Activated T-cell treated with anti-CD3 and anti-CD28 coated beads for 1 hour (primary cell): ENCODE measurements around the gene SPINK4.
A peak's percentile ranks its signal among the peaks of the same experiment; 100 is the strongest.

Experiments used
- DNase-seq: peaks from one replicate; pipeline ENCODE4 v3.0.0-alpha.2; 2020; ENCODE audit warnings: low read depth

Gene SPINK4

DNA sequence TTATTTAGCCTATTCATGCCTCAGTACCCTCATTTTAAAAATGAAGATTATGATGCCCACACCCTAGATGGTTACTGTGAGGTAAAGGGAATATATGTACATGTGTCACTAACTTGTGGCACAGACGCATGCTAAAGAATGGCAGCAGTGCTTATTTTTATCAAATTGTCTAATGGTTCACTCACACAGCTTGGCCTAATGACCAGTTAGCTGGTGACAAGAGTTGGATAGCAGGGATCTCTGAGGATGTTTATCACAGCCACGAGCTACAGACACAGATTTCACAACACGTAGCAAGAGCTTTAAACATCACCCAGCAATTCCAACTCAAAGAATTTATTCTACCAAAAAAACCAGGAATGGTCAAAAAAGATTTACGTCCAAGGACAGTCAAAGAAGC is 17.3 kb downstream of the SPINK4 start:
- DNase-seq: no peak

DNA sequence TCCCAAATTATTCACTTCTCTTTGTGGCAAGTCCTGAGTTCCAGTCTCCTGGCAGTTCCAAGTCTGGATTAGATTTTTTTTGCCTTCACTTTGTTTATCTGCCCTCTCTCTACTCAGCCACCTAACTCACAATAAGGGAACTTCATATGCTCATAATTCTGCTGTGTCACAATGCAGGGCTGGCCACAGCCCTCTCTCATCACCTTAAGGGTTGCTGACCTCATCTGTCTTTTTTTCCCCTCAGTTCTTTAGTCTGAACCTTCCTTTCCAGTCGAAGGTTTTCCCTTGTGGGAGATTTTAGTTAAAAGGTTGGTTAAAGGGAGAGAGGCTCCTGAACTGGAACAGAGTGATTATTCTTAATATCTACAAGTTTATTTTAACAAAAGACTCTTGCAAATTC is 20.4 kb downstream of the SPINK4 start:
- DNase-seq: no peak

DNA sequence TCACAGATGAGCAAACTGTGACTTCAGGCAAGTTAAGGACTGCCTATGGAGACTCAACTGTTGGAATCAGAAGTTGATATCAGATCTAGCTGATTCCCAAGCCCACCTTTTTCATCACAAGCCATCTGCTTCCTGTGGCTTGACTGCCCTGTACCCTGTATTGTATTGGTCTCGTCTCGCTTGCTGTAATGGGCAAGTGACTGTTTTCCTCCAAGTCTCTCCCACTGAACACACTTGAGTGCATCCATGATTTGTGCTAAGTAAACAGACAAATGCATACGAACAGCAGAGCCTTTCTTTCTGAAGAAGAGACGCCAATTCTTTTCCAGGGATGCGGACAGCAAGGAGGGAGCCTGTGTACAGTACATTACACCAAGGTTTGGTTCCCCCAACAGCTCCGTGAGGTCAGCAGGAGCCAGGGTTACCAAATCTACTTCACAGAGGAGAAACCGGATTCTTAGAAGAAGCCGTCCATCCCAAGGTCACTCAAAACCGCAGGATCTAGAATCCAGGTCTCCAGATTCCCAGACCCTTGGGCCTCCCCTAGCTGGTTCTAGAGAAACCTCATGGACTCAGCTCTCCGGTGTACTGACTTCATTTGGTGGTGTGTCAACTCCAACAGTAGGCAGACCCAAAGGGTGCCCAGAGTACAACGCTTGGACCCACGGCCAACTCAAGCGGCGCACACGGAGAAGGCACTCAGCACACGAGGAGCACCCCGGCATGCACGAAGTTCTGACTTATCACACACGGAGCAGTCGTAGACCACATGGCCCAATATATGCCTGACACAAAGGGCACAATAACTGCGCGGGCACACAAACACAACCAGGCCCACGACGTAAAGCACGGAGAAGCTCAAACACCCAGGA is 23.4 kb downstream of the SPINK4 start:
- DNase-seq: no peak

DNA sequence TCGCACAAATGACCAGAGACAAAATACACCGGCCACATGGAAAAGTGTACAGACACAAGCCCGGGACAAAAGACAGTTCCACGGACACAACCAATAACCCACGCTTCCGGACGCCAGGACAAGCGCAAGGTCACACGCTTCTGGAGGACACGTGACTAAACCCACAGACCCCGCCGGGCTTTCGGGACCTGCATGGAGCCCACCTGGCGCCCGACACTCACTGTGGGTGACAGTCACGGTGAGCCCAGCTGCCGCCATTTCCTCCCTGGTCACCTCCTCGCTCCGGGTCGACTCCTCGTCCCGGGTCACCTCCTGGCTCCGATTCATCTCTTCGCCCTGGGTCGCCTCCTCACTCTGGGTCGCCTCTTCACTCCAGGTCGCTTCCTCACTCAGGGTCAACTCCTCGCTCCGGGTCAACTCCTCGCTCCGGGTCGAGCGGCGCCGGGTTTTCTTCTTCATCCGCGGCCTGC is 24.1 kb downstream of the SPINK4 start:
- DNase-seq: peak; percentile 18

DNA sequence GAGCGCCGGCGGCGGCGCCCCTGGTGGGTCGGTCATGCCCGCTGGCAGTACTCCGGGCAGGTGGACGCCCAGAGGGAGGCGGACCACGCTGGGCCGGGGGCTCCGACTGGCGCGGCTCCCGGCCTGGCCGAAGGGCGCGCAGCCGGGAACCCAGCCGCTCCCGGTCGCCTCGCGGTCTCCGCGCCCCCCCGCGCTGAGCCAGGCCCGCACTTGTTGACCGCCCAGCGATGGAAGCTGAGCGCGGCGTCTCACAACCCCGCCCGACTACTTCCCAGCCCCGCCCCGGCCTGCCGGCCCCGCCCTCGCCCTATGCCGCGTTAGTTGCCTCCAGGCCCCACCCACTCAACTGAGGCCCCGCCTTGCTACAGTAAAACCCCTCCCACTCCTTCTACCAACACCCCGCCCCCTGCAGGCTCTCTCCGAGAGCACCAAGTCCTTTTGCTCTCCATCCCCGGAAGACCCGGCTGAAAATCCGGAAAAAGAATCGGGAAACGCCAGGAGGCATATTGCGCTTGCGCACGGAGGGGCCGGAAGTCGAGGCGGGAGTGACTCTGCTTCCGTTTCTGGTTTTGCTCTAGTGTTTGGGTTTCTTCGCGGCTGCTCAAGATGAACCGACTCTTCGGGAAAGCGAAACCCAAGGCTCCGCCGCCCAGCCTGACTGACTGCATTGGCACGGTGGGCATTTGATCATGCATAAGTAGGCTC is 24.7 kb downstream of the SPINK4 start, which contains the start of the genes BAG1 and CHMP5:
TSS of gene BAG1 (minus strand) at position 236 of the 705 bp plus-strand sequence.
TSS of gene CHMP5 (plus strand) at position 577 of the 705 bp plus-strand sequence. CDS start at position 607, 30 bp downstream.
- DNase-seq: peak; percentile 100

DNA sequence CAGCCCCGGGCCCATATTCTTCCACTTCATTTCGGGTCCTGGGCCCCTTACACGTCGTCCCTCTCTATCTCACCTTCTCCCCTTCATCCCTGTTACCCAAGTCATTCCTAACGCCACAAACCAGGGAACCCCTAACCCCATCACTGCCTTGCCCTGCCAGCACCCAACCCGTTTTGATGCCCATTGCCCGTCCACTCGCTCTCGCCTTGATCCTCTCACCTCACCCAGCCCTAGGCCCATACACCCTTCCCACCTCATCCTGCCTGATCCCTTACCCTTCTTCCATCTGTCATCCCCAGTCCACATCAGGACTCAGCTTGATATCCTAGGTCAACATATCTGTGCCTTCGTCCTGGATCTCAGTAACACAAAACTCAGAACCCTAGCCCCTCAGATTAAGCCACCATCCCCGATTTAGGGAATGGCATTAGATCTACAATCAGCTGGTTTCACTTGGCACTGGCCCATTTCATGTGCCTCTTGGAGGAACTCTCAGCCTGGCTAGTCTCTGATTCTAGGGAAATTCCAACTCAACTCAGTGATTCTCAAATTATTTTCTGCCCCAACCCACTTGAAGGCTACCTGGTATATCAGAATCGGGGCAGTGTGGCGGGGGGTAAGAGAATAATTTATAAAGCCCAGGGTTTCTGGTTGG is 25.4 kb downstream of the SPINK4 start:
- DNase-seq: no peak

DNA sequence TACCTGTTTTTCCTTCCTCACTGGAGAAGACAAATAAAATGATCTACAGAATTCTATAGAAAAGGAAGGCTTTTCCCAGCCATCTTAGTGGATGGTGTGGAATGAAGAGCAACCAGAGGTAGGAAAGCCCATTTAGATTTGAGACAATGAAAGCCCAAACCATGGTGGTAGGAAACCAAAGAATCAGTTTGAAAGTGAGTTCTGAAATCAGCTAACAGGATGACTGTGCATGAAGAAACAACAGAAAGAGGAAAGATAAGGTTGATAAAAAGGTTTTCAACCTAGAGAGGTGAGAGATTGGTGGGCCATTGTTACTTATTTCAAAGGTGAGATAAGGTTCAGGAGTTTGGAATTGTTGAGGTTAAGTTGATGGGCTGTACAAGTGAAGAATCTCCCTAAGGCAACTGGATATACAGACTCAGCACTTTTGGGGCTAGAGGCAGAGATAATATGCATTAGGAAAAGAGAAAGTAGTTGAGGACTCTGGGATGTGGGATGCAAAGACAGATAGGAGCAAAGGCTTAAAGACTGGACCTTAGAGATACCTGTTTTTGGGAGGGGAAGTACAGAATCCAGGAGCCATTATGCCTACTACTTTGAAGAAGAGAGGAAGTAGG is 27.3 kb downstream of the SPINK4 start:
- no peak for DNase-seq

DNA sequence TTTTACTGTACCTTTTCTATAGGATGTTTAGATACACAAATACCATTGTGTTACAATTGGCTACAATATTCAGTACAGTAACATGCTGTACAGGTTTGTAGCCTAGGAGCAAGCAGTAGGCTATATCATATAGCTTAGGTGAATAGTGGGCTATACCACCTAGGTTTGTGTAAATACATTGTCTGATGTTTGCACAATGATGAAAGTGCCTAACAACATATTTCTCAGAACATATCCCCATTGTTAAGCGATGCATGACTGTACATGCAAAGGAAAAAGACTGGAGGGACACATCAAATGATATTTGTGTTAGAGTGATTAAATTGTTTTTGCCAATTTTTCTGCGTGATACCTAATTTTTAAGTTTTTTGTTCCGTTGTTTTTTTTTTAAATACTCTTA is 30.2 kb downstream of the SPINK4 start:
- DNase-seq: no peak

DNA sequence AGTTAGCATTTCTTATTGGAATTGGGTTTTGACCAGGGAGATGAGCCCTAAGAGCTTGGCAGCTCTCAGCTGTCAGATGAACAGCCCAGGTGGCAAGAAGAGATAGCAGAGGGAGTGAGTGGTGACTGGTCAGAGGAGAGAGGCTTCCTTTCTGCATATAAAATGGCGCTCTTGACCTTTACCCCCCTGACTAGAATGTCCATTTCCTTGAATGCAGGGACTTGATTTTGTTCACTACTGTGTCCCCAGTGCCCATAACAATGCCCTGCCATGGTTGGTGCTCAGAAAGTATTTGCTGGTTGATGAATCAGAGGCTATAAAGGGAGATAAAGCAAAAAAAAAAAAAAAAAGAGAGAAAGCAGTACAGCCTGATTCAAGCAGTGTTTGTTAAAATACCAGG is 32.1 kb downstream of the SPINK4 start:
- no peak for DNase-seq

DNA sequence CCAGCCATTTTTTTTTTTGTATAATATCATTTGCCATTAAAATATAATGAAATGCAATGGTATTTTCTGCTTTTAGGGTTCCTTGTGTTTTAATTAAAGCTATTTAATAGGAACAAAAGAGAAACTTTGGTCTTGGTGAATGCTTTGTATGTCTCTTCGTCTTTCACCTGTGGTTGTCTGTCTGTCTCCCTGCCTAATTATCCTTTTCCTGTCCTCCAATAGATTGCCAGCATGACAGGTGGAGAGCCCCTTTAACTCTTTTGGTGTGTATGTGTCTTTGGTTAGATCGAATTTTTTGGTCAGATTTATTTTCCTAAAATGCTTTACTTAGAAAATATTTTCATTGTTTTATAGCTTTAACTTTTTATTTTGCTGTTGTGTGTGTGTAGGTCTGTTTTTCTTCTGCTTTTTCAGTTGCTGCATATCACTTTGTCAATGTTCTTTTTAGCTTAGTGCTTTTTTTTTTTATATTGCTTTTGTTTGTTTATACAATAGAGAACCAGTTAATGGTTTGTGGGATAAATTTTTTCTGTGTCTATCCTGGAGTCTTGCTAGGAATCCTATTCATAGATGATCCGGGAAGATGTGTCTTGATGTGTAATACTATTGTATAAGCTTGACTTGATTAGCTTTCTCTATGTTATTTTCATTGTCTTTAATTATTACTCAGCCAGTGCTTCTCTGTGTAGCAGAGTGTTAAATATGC is 33.5 kb downstream of the SPINK4 start:
- no peak for DNase-seq

DNA sequence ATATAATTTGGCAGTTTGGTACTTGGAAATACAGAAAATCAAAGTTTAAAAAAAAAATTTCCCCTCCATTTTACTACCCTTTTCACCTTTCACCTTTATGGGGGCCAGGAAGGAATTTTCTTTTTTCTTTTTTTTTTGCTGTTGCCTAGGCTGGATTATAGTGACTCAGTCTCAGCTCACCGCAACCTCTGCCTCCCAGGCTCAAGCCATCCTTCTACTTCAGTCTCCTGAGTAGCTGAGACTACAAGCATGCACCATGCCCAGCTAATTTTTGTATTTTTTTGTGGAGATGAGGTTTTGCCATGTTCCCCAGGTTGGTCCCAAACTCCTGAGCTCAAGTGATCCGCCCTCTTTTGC is 34.0 kb downstream of the SPINK4 start:
- no peak for DNase-seq

DNA sequence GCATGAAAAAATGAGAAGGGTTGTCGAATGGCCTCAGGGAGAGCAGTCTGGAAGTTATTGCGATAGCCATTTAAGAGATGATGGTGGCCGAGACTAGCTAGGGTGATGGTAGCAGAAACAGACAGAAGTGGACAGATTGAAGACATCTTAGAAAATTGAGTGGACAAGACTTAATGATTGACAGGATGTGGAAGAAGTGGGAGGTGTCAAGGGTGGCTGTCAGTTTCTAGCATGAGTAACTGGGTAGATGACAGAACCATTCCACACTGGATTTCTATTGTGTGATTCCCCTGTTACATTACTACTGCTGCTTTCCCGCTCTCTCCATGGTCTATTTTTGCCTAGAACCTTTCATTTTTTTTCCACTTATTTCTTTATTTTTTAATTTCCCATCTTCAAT is 37.5 kb downstream of the SPINK4 start:
- DNase-seq: no peak

DNA sequence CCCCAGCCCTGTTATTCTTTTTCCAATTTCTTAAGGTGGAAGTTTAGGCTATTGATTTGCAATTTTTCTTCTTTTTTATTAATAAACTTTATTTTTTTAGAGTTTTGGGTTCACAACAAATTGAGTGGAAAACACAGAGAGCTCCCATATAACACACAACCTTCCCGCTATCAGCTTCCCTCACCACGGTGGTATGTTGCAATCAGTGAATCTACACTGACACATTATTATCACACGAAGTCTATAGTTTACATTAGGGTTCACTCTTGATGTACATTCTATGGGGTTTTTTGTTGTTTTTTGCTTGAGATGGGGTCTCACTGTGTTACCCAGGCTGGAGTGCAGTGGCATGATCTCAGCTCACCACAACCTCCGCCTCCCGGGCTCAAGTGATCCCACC is 45.5 kb downstream of the SPINK4 start:
- no peak for DNase-seq

DNA sequence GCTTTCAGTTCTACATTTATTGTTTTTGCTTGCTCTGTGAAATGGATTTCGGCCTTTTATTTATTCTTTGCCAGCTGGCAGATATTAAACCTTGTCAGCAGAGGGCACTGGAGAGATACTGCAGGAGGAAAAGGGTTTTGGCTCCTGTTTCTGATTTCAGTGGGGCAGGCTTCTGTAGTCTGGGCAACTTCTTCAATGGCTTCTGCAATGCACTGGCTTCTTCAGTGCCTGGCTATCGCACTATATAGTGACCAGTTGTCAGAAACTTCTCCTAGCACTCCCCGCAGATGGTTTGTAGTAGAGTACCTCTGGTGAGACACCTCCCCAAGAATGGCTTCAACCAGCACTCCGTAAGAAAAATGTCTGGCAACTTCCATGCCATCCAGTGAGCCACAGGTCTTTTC is 47.1 kb downstream of the SPINK4 start:
- DNase-seq: peak; percentile 19

DNA sequence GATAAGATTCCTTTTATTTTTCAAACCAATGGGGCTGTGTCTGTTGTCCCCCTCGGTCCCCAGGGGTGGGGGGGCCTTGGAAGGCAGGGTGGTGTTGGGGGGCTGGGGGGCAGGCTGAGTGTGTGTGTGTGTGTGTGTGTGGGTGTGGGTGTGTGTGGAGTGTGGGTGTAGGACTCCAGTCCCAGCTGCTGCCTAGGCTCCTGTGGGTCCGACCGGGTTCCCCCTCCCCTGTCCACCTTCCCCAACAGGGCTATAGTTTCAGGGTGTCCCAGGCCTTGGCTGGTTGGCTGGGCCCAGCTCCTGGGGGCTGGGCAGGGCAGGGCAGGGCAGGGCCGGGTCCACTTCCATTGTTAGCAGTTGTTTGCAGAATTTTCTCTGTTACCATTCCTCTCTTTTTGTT is 48.3 kb downstream of the SPINK4 start:
- no peak for DNase-seq

DNA sequence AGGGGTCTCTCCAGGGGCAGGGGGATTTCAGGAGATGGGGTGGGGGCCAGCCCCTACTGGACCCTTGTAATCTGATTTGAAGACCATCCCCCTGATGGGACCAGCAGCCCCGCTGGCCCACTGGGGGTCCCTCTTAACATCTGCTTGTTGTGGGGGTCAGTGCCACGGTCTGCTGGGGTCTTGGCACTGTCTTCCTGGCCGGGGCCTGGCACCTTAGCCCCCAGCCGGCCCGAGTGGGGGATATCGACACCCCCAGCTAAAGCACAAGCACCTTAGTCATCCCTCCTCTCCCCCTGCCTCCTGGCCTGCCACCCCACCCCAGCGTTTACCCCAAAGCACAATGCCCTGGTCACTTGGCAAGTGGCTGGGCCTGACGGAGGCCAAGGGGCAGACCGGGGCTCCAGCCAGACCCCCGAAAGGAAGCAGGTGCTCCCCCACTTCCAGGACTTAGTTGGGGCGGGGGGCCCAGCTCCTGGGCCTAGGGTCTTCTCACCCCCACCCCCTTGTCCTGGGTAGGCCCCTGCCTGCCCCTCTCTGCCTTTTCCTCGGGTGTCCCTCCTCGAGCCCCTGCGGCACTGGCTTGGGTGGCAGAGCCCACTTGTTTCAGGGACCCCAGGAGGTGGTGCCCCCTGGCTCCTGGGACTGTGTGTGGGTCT is 49.0 kb downstream of the SPINK4 start:
- no peak for DNase-seq

DNA sequence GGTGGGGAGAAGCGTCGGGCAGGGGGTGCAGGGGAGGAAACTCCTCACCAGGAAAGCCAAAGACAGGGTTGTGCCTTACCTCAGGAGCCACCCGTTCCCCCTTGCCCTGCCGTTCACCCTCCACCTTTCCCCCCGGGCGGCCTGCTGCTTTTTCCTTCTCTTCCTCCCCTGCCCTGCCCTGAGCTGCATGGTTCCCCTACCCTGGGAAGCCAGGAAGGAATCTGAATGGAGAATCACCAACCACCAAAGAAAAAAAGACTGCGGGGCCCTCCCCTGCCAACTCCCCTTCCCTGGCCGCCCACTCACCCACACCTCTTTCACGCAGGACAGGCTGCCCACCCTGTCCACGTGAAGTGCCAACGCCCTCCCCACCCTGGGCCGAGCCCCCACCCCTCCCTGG is 49.5 kb downstream of the SPINK4 start:
- no peak for DNase-seq

DNA sequence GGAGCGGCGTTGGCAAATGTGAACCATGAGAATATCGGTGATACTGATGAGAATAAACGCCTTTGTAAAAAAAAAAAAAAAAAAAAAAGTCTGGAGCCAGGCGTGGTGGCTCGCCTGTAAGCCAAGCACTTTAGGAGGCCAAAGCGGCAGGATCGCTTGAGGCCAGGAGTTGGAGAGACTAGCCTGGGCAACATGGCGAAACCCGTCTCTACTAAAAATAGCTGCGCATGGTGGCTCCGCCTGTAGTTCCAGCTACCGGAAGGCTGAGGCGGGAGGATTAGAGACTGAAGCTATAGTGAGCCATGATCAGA is 49.9 kb downstream of the SPINK4 start:
- no peak for DNase-seq

DNA sequence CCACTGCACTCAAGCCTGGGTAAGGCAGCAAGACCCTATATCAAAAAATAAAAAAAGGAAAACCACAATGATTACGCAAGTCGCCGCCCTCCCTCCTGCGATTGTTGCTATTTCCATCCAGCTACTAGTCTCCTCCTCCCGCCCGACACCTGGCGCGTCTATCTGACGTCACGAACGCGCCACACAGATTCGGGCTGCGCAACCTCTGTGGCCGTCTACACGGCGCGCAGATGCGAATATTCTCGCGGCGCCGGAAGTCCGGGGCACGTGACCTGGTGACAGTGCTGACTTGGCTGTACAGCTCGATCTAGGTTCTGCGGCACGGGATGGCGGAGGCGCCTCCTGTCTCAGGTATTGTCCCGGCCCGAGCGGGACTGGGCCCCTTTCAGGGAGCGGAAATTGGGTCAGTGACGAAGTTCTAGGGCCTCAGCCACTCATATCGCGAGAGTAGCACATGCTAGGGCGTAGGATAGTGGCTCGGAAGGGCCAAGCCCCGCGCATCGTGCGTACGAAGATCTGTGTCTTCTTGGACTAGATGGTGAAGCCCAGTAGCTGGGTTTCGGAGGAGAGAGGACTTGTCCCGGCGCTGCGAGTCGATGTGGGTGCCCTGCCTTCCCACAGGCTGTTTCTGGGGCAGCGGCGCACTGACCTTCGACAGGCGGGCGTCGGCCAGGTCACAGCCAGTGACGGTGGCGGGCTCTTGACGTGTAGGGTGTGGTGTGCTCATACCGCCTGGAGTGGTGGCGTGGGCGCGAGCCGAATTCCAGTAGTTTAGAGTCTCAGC is 50.5 kb downstream of the SPINK4 start, which contains the start of gene NFX1:
TSS of gene NFX1 (plus strand) at position 270 of the 784 bp plus-strand sequence. CDS start at position 327, 57 bp downstream.
- DNase-seq: peak; percentile 95

DNA sequence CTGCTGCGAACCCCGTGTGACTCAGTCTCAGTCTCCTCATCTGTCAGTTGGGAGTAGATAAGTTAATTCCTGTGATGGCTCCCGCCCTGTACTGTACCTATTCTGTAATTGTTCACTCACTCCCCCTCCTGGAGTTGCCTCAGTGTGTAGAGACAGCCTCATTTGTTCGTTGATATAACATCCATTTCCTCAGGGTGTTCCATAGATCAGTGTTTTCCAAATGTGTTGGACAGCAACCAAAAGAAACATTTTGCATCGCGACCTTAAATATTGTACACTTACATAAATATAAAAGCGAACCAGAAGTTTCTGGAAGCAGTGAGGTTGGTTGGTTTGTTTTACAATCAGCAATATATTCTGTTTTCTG is 51.0 kb downstream of the SPINK4 start:
- DNase-seq: no peak
